NOMO-1 treated with DMSO at 0.1 percent for 48 hours (cell line): ENCODE measurements around the gene NPNT.

Experiments used
- DNase-seq: peaks from one replicate; lab custom pipeline; 2025; ENCODE audit not compliant: unreplicated experiment; lab: John Stamatoyannopoulos, UW

NPNT gene

GRCh38 chr4:105912633-105913032 is 17.4 kb downstream of the NPNT start:
- no peak for DNase-seq

- DNase-seq: no peak
Observed at GRCh38 chr4:105917171-105917685, 22.0 kb downstream of the NPNT start.

GRCh38 chr4:105921301-105921700 is 26.0 kb downstream of the NPNT start:
- DNase-seq: no peak

- no peak for DNase-seq
Observed at GRCh38 chr4:105923497-105924238, 28.4 kb downstream of the NPNT start.

- DNase-seq: no peak
Observed at GRCh38 chr4:105924341-105924740, 29.1 kb downstream of the NPNT start.

GRCh38 chr4:105930698-105931097 is 35.4 kb downstream of the NPNT start:
- no peak for DNase-seq

GRCh38 chr4:105933083-105933482 is 37.8 kb downstream of the NPNT start:
- no peak for DNase-seq

GRCh38 chr4:105934386-105934785 is 39.1 kb downstream of the NPNT start:
- DNase-seq: no peak

- no peak for DNase-seq
Observed at GRCh38 chr4:105936901-105937300, 41.6 kb downstream of the NPNT start.

- DNase-seq: no peak
Observed at GRCh38 chr4:105937759-105938158, 42.5 kb downstream of the NPNT start.

GRCh38 chr4:105943234-105943633 is 48.0 kb downstream of the NPNT start:
- no peak for DNase-seq

- no peak for DNase-seq
Observed at GRCh38 chr4:105944540-105944939, 49.3 kb downstream of the NPNT start.

- no peak for DNase-seq
Observed at GRCh38 chr4:105946771-105947170, 51.5 kb downstream of the NPNT start.

GRCh38 chr4:105950701-105951100 is 55.4 kb downstream of the NPNT start:
- no peak for DNase-seq

GRCh38 chr4:105951198-105951597 is 55.9 kb downstream of the NPNT start:
- DNase-seq: no peak

- no peak for DNase-seq
Observed at GRCh38 chr4:105952591-105952990, 57.3 kb downstream of the NPNT start.

GRCh38 chr4:105956569-105956968 is 61.3 kb downstream of the NPNT start:
- DNase-seq: no peak

- DNase-seq: no peak
Observed at GRCh38 chr4:105957680-105958079, 62.4 kb downstream of the NPNT start.

GRCh38 chr4:105963461-105964400 is 68.5 kb downstream of the NPNT start:
- DNase-seq: no peak

GRCh38 chr4:105965183-105965800 is 70.0 kb downstream of the NPNT start:
- DNase-seq: no peak

- no peak for DNase-seq
Observed at GRCh38 chr4:105966051-105966450, 70.8 kb downstream of the NPNT start.
